SK-N-SH (cell line): Measurements from ENCODE around the gene MARF1. TPM values are rescaled to one million over a fixed set of nuclear protein-coding genes. Genes with fewer than 3 reads are reported as not detected.

ENCODE experiments used
- CHD2 ChIP-seq: fragments of 150-350 bp; IDR thresholded peaks from 2 replicates; pipeline ENCODE4 v1.6.1; 2018; ENCODE audit warnings: low read length; ENCODE audit not compliant: partially characterized antibody
- CTCF ChIP-seq: fragments of 200-600 bp; sonication (generic); IDR thresholded peaks from 2 replicates; pipeline ENCODE4 v1.6.1; 2017; ENCODE audit warnings: antibody characterized with exemption, mild to moderate bottlenecking, moderate library complexity
- ELF1 ChIP-seq: IDR thresholded peaks from 2 replicates; pipeline ENCODE4 v1.4.0; 2012
- FOSL2 ChIP-seq: IDR thresholded peaks from 2 replicates; pipeline ENCODE4 v1.4.0; 2012; ENCODE audit warnings: low read depth, mild to moderate bottlenecking, moderate library complexity, borderline replicate concordance
- FOXJ3 ChIP-seq: sonication (generic); formaldehyde crosslinking; IDR thresholded peaks from 2 replicates; pipeline ENCODE4 v1.5.1; 2020; ENCODE audit warnings: mild to moderate bottlenecking, missing genetic modification reagents
- GABPA ChIP-seq: IDR thresholded peaks from 2 replicates; pipeline ENCODE4 v1.4.0; 2012; ENCODE audit warnings: low read depth, mild to moderate bottlenecking
- IRF3 ChIP-seq: fragments of 150-350 bp; IDR thresholded peaks from 2 replicates; pipeline ENCODE4 v1.6.1; 2016; ENCODE audit warnings: mild to moderate bottlenecking, low read depth, low read length
- JUND ChIP-seq: IDR thresholded peaks from 2 replicates; pipeline ENCODE4 v1.4.0; 2012
- MAX ChIP-seq: IDR thresholded peaks from 2 replicates; pipeline ENCODE4 v1.4.0; 2012; ENCODE audit warnings: low read depth
- NRF1 ChIP-seq: IDR thresholded peaks from 2 replicates; pipeline ENCODE4 v1.6.1; 2012; ENCODE audit warnings: low read depth, mild to moderate bottlenecking, low read length
- PBX3 ChIP-seq: IDR thresholded peaks from 2 replicates; pipeline ENCODE4; 2012
- POLR2AphosphoS5 ChIP-seq: IDR thresholded peaks from 2 replicates; pipeline ENCODE4 v1.6.1; 2012; ENCODE audit warnings: low read depth, low read length
- RAD21 ChIP-seq: IDR thresholded peaks from 2 replicates; pipeline ENCODE4 v1.6.1; 2012; ENCODE audit warnings: mild to moderate bottlenecking, low read length
- REST ChIP-seq: IDR thresholded peaks from 2 replicates; pipeline ENCODE4 v1.6.1; 2012; ENCODE audit warnings: mild to moderate bottlenecking, low read depth, low read length, moderate library complexity
- RXRA ChIP-seq: IDR thresholded peaks from 2 replicates; pipeline ENCODE4 v1.4.0; 2012; ENCODE audit warnings: low read depth, mild to moderate bottlenecking, borderline replicate concordance
- TAF1 ChIP-seq: IDR thresholded peaks from 2 replicates; pipeline ENCODE4 v1.6.1; 2012; ENCODE audit warnings: low read depth, mild to moderate bottlenecking, low read length, moderate library complexity, borderline replicate concordance
- TEAD4 ChIP-seq: IDR thresholded peaks from 2 replicates; pipeline ENCODE4 v1.4.0; 2012; ENCODE audit warnings: mild to moderate bottlenecking, borderline replicate concordance; ENCODE audit not compliant: insufficient read depth
- USF2 ChIP-seq: fragments of 150-350 bp; IDR thresholded peaks from 2 replicates; pipeline ENCODE4 v1.6.1; 2017; ENCODE audit warnings: antibody characterized with exemption, low read length, low read depth, borderline replicate concordance
- YY1 ChIP-seq: IDR thresholded peaks from 2 replicates; pipeline ENCODE4 v1.4.0; 2012; ENCODE audit warnings: low read depth, mild to moderate bottlenecking
- polyA plus RNA-seq, 3 experiments: library from polyadenylated mRNA; depleted of rRNA; stranded (reverse); fragments of >200 nt; gene quantifications; 2 replicates each; pipeline ENCODE4 v1.2.3, GENCODE V29; 2012

The MARF1 gene
- polyA plus RNA-seq, 1 of the 3 experiments (the other 2 are of a cell fraction), result 10.3 TPM

- TF ChIP-seq YY1 (no peak), CTCF (peak; percentile 47), JUND (no peak), GABPA (no peak), CHD2 (no peak), PBX3 (no peak), FOXJ3 (no peak), RXRA (no peak), IRF3 (no peak), TEAD4 (no peak), MAX (0 out of 2 replicates have a peak, but pooled peaks have one; percentile 7), TAF1 (no peak), NRF1 (no peak), REST (0 out of 2 replicates have a peak, but pooled peaks have one; percentile 2), USF2 (no peak), POLR2AphosphoS5 (no peak), ELF1 (no peak), RAD21 (no peak), FOSL2 (no peak)
These were observed 352 bp downstream of the MARF1 start (continued) for GRCh38 chr16:15642557-15643047.
